HepG2 (cell line): ENCODE data around the gene DUOXA1. TPM values are rescaled to one million over a fixed set of nuclear protein-coding genes. Genes with fewer than 3 reads are reported as not detected.

Source experiments
- ATAC-seq: fragments of 200-7000 bp; cut with Tn5 transposase; 3 replicates; pipeline ENCODE4 v1.9.1; 2020; ENCODE audit warnings: mild to moderate bottlenecking, moderate library complexity
- BruUV-seq: library from RNA; stranded (reverse); fragments of 400-500 nt; replicated peaks from 2 replicates; lab custom pipeline; 2021; lab: Mats Ljungman, UMichigan
- CTCF ChIA-PET: fragments of 300-600 bp; formaldehyde crosslinking; extraction: SDS; loops from one replicate; lab custom pipeline; 2021; ENCODE audit warnings: low total read pairs, inconsistent platforms, low intra/inter-chr PET ratio; lab: Yijun Ruan, JAX
- POLR2A ChIA-PET: fragments of 350-600 bp; sonication (Branson Sonifier 250); formaldehyde crosslinking; loops from one replicate; lab custom pipeline; 2020; ENCODE audit warnings: antibody characterized with exemption, inconsistent platforms; lab: Yijun Ruan, JAX
- DNase-seq: peaks from one replicate; pipeline ENCODE4 v3.0.0-alpha.2; 2015; ENCODE audit warnings: low spot score
- FAIRE-seq: peaks from 3 replicates; lab custom pipeline; 2011; peaks lifted over from hg19 to GRCh38; lab: Jason Lieb, UNC
- H2AFZ ChIP-seq: one replicate; pipeline ENCODE4 v1.6.1; 2011; ENCODE audit warnings: low read length, inconsistent platforms
- H3K27ac ChIP-seq: fragments of 300-600 bp; 3 replicates; pipeline ENCODE4 v1.8.0; 2011; ENCODE audit warnings: mixed run types, mild to moderate bottlenecking, mixed read lengths, low read length, inconsistent platforms; ENCODE audit not compliant: insufficient read depth; ENCODE audit errors: extremely low read length
- H3K27me3 ChIP-seq, 2 experiments: fragments of 200-600 bp in 1 of 2; 2 replicates in 1 of 2; 3 replicates in 1 of 2; pipeline versions ENCODE4 v1.6.0 to v1.8.0; 2011; ENCODE audit warnings: low read length in 2 of 2, mild to moderate bottlenecking in 2 of 2, moderate library complexity in 2 of 2, inconsistent platforms in 1 of 2; ENCODE audit not compliant: insufficient read depth in 2 of 2, control insufficient read depth in 1 of 2
- H3K36me3 ChIP-seq, 2 experiments: fragments of 200-600 bp in 1 of 2; replicated peaks in 1 of 2; 2 replicates in 1 of 2; 3 replicates in 1 of 2; pipeline versions ENCODE4 v1.5.1 to v1.8.0; 2011; ENCODE audit warnings: low read length in 2 of 2, inconsistent platforms in 1 of 2; ENCODE audit not compliant: insufficient read depth in 2 of 2, control insufficient read depth in 1 of 2
- H3K4me1 ChIP-seq: 2 replicates; pipeline ENCODE4 v1.5.1; 2012; ENCODE audit warnings: low read length, inconsistent platforms; ENCODE audit not compliant: insufficient read depth
- H3K4me2 ChIP-seq: 2 replicates; pipeline ENCODE4 v1.6.0; 2011; ENCODE audit warnings: low read depth, low read length, inconsistent platforms
- H3K4me3 ChIP-seq, 3 experiments: fragments of 200-600 bp in 1 of 3; sonication (generic), shearing (Covaris generic) in 1 of 3; replicated peaks in 1 of 3; 2 replicates each; pipeline ENCODE4 v1.5.1; 2011 to 2016; ENCODE audit warnings: low read length in 3 of 3, inconsistent platforms in 2 of 3, low read depth in 2 of 3, mild to moderate bottlenecking in 2 of 3, control low read depth in 1 of 3, mixed read lengths in 1 of 3; ENCODE audit not compliant: insufficient read depth in 1 of 3
- H3K79me2 ChIP-seq: one replicate; pipeline ENCODE4 v1.6.1; 2011; ENCODE audit warnings: low read length, inconsistent platforms; ENCODE audit not compliant: insufficient read depth
- H3K9ac ChIP-seq: 2 replicates; pipeline ENCODE4 v1.6.0; 2011; ENCODE audit warnings: mild to moderate bottlenecking, low read depth, low read length, inconsistent platforms; ENCODE audit not compliant: insufficient read depth
- H3K9me3 ChIP-seq: 2 replicates; pipeline ENCODE4 v1.5.1; 2012; ENCODE audit warnings: mild to moderate bottlenecking, low read length
- H4K20me1 ChIP-seq: 2 replicates; pipeline ENCODE4 v1.6.0; 2011; ENCODE audit warnings: inconsistent platforms, mild to moderate bottlenecking, low read length, moderate library complexity; ENCODE audit not compliant: insufficient read depth
- CBX1 ChIP-seq: IDR thresholded peaks from one replicate; pipeline ENCODE4 v1.6.1; 2016; ENCODE audit warnings: antibody characterized with exemption, low read depth
- FOSL2 ChIP-seq: sonication (generic); formaldehyde crosslinking; IDR thresholded peaks from 2 replicates; pipeline ENCODE4 v1.4.0; 2020; ENCODE audit warnings: missing genetic modification reagents
- NR2C2 ChIP-seq: sonication (generic); formaldehyde crosslinking; IDR thresholded peaks from 2 replicates; pipeline ENCODE4 v1.4.0; 2020; ENCODE audit warnings: missing genetic modification reagents, mild to moderate bottlenecking, moderate library complexity, borderline replicate concordance
- ZEB1 ChIP-seq: IDR thresholded peaks from 2 replicates; pipeline ENCODE4 v1.6.1; 2012; ENCODE audit warnings: mild to moderate bottlenecking, low read depth, inconsistent platforms; ENCODE audit not compliant: insufficient replicate concordance
- WGBS: methylation state at CpG from one replicate; pipeline ENCODE4 v1.1.6; 2017; ENCODE audit warnings: low lambda C conversion rate; 5-methylcytosine and 5-hydroxymethylcytosine counted together
- in situ Hi-C: cut with HindIII; loops from 2 replicates; pipeline ENCODE4 v1.10.0; 2017; ENCODE audit warnings: low pct_unique_long_range_greater_than_20kb; ENCODE audit not compliant: extremely low pct_ligation_motif_present
- intact Hi-C: fragments of 100-400 bp; cut with micrococcal nuclease; formaldehyde crosslinking; loops from one replicate; pipeline ENCODE4 v1.10.0; 2022; ENCODE audit not compliant: unreplicated experiment
- polyA plus RNA-seq, 8 experiments: library from polyadenylated mRNA; depleted of rRNA in 3 of 8; stranded (reverse) in 7 of 8; unstranded in 1 of 8; fragments of >200 nt; fragmentation: Illumina TruSeq in 4 of 8; extraction: Trizol in 4 of 8; gene quantifications; 2 replicates each; pipeline versions ENCODE4 v1.2.1 to v1.2.3, GENCODE V29; 2011 to 2016; ENCODE audit warnings: low read depth in 4 of 8, missing spikeins in 1 of 8, mixed read lengths in 1 of 8; ENCODE audit not compliant: insufficient read depth in 1 of 8
- total RNA-seq, 5 experiments: library from RNA; depleted of rRNA; stranded (reverse); fragments of >200 nt; fragmentation: Illumina TruSeq; extraction: Trizol; gene quantifications; 2 replicates each; pipeline ENCODE4 v1.2.3, GENCODE V29; 2016; ENCODE audit warnings: low read depth in 1 of 5
- TF ChIP-seq, protein P1 (sequence below): sonication (generic); formaldehyde crosslinking; IDR thresholded peaks from 2 replicates; pipeline ENCODE4 v1.4.0; 2020; ENCODE audit warnings: missing genetic modification reagents
- TF ChIP-seq, protein P2 (sequence below): sonication (generic); formaldehyde crosslinking; IDR thresholded peaks from 2 replicates; pipeline ENCODE4 v1.4.0; 2020; ENCODE audit warnings: missing genetic modification reagents, borderline replicate concordance

DUOXA1 gene
- total and polyA plus RNA-seq, 2 of the 13 experiments (the other 11 are each of a cell fraction or from before 2014, with no cell fraction given): not detected

GRCh38 chr15:45121706-45122417, 7.8 kb downstream of the DUOXA1 start:
- no peak overlapping the region for H3K27ac ChIP-seq

More at GRCh38 chr15:45121706-45122417, 7.8 kb downstream of the DUOXA1 start:
- peaks cover 0 to 7% of the 10 kb centered on the region in 2 experiments; a peak in 3 of 5 replicates for H3K27me3 ChIP-seq
- no peak overlapping the region for H3K4me3 ChIP-seq
- DNase-seq: peak; percentile 56
- H3K36me3 ChIP-seq: no peaks in the 10 kb centered on the region
- H3K9me3 ChIP-seq: no peaks in the 10 kb centered on the region
- H3K9ac ChIP-seq: no peak overlapping the region
- H3K4me1 ChIP-seq: peaks cover 5% of the 10 kb centered on the region
- no peaks in the 10 kb centered on the region for H3K79me2 ChIP-seq
- BruUV-seq: no TSS peak
- H3K4me2 ChIP-seq: no peak overlapping the region
- CTCF ChIA-PET: no interaction called here
- POLR2A ChIA-PET: interaction anchor here (1.2 kb wide), 1 partner anchor 85 kb away, joined by 4 read pairs; no protein-coding TSS in a partner anchor
- H2AFZ ChIP-seq: no peak overlapping the region
- intact Hi-C loops (no loop called here), in situ Hi-C loops (loop anchor here (10.0 kb wide), 2 partner anchors 57 to 157 kb away; no protein-coding TSS in a partner anchor)
- WGBS: 18% methylated on average over 9 of the region's 9 CpGs
- FAIRE-seq: no peak
- no peak for TF ChIP-seq CBX1
- TF ChIP-seq, protein P1, sequence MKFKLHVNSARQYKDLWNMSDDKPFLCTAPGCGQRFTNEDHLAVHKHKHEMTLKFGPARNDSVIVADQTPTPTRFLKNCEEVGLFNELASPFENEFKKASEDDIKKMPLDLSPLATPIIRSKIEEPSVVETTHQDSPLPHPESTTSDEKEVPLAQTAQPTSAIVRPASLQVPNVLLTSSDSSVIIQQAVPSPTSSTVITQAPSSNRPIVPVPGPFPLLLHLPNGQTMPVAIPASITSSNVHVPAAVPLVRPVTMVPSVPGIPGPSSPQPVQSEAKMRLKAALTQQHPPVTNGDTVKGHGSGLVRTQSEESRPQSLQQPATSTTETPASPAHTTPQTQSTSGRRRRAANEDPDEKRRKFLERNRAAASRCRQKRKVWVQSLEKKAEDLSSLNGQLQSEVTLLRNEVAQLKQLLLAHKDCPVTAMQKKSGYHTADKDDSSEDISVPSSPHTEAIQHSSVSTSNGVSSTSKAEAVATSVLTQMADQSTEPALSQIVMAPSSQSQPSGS (CRISPR knock-in tag): no peak
- no peak for TF ChIP-seq NR2C2
- no peak for TF ChIP-seq ZEB1
- peak; percentile 70 for TF ChIP-seq FOSL2 (CRISPR knock-in tag)
- TF ChIP-seq, protein P2, sequence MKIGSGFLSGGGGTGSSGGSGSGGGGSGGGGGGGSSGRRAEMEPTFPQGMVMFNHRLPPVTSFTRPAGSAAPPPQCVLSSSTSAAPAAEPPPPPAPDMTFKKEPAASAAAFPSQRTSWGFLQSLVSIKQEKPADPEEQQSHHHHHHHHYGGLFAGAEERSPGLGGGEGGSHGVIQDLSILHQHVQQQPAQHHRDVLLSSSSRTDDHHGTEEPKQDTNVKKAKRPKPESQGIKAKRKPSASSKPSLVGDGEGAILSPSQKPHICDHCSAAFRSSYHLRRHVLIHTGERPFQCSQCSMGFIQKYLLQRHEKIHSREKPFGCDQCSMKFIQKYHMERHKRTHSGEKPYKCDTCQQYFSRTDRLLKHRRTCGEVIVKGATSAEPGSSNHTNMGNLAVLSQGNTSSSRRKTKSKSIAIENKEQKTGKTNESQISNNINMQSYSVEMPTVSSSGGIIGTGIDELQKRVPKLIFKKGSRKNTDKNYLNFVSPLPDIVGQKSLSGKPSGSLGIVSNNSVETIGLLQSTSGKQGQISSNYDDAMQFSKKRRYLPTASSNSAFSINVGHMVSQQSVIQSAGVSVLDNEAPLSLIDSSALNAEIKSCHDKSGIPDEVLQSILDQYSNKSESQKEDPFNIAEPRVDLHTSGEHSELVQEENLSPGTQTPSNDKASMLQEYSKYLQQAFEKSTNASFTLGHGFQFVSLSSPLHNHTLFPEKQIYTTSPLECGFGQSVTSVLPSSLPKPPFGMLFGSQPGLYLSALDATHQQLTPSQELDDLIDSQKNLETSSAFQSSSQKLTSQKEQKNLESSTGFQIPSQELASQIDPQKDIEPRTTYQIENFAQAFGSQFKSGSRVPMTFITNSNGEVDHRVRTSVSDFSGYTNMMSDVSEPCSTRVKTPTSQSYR (CRISPR knock-in tag): peak; percentile 49; the same call in 1 of the 2 replicates
- no peak for ATAC-seq
- no peaks in the 10 kb centered on the region for H4K20me1 ChIP-seq
